ENCODE measurements around the gene AFF3. TPM values are rescaled to one million over a fixed set of nuclear protein-coding genes. Genes with fewer than 3 reads are reported as not detected.

Gene AFF3
- total RNA-seq, 1 experiment from 2014 or later: 0.05 TPM

GRCh38 chr2:99899882-99900281 is 242.5 kb downstream of the AFF3 start:
- Histone ChIP-seq H3K36me3 (ENCODE audit: control insufficient read depth, insufficient read depth, low read length) (no peaks in the 10 kb centered on the region), H3K4me3 (ENCODE audit: low read depth, low read length) (no peak overlapping the region), H3K4me1 (no peaks in the 10 kb centered on the region), H3K9me3 (no peaks in the 10 kb centered on the region), H3K27me3 (replicated peaks; ENCODE audit: control insufficient read depth, insufficient read depth, low read length) (no peaks in the 10 kb centered on the region)
- intact Hi-C loops (cut with micrococcal nuclease; ENCODE audit: unreplicated experiment): no loop called here
- ChIA-PET POLR2A (no interaction called here), CTCF (no interaction called here)
- H3K9me3 Mint-ChIP-seq (ENCODE audit: unreplicated experiment): no peaks in the 10 kb centered on the region
- DNase-seq: no peak
- no peaks in the 10 kb centered on the region for H3K36me3 Mint-ChIP-seq (ENCODE audit: insufficient read depth, unreplicated experiment)
- H3K27ac Mint-ChIP-seq (ENCODE audit: unreplicated experiment): no peak overlapping the region
- TF ChIP-seq CTCF (IDR thresholded peaks at IDR 0.05; ENCODE audit: insufficient read depth in 1 of 2, low read depth in 1 of 2, low read length in 1 of 2, severe bottlenecking in 1 of 2, unreplicated experiment in 1 of 2): no peak
- H3K4me1 Mint-ChIP-seq (ENCODE audit: low read depth, unreplicated experiment): no peaks in the 10 kb centered on the region
- H3K27me3 Mint-ChIP-seq (ENCODE audit: insufficient read depth, unreplicated experiment): peaks cover 19% of the 10 kb centered on the region
- no TSS peak for BruUV-seq (replicated peaks)
- no peak overlapping the region for H3K4me3 Mint-ChIP-seq (ENCODE audit: unreplicated experiment)

- Mint-ChIP-seq H3K4me1 (ENCODE audit: low read depth, unreplicated experiment) (no peaks in the 10 kb centered on the region), H3K36me3 (ENCODE audit: insufficient read depth, unreplicated experiment) (no peaks in the 10 kb centered on the region), H3K27ac (ENCODE audit: unreplicated experiment) (no peak overlapping the region), H3K27me3 (ENCODE audit: insufficient read depth, unreplicated experiment) (peaks cover 18% of the 10 kb centered on the region), H3K4me3 (ENCODE audit: unreplicated experiment) (no peak overlapping the region), H3K9me3 (ENCODE audit: unreplicated experiment) (no peaks in the 10 kb centered on the region)
- intact Hi-C loops (cut with micrococcal nuclease; ENCODE audit: unreplicated experiment): no loop called here
- Histone ChIP-seq H3K4me1 (no peaks in the 10 kb centered on the region), H3K4me3 (ENCODE audit: low read depth, low read length) (no peak overlapping the region), H3K9me3 (no peaks in the 10 kb centered on the region), H3K36me3 (ENCODE audit: control insufficient read depth, insufficient read depth, low read length) (no peaks in the 10 kb centered on the region), H3K27me3 (replicated peaks; ENCODE audit: control insufficient read depth, insufficient read depth, low read length) (no peaks in the 10 kb centered on the region)
- DNase-seq: no peak
- no peak for TF ChIP-seq CTCF (IDR thresholded peaks at IDR 0.05; ENCODE audit: insufficient read depth in 1 of 2, low read depth in 1 of 2, low read length in 1 of 2, severe bottlenecking in 1 of 2, unreplicated experiment in 1 of 2)
- BruUV-seq (replicated peaks): no TSS peak
- ChIA-PET CTCF (no interaction called here), POLR2A (no interaction called here)
Observed at GRCh38 chr2:99899058-99899855, 243.1 kb downstream of the AFF3 start.

GRCh38 chr2:99898336-99899048 is 243.9 kb downstream of the AFF3 start:
- TF ChIP-seq CTCF (IDR thresholded peaks at IDR 0.05; ENCODE audit: insufficient read depth in 1 of 2, low read depth in 1 of 2, low read length in 1 of 2, severe bottlenecking in 1 of 2, unreplicated experiment in 1 of 2): no peak
- intact Hi-C loops (cut with micrococcal nuclease; ENCODE audit: unreplicated experiment): no loop called here
- ChIA-PET POLR2A (no interaction called here), CTCF (no interaction called here)
- H3K27ac Mint-ChIP-seq (ENCODE audit: unreplicated experiment): no peak overlapping the region
- H3K4me1 ChIP-seq: no peaks in the 10 kb centered on the region
- no peaks in the 10 kb centered on the region for H3K4me1 Mint-ChIP-seq (ENCODE audit: low read depth, unreplicated experiment)
- H3K36me3 Mint-ChIP-seq (ENCODE audit: insufficient read depth, unreplicated experiment): no peaks in the 10 kb centered on the region
- H3K9me3 ChIP-seq: no peaks in the 10 kb centered on the region
- no peaks in the 10 kb centered on the region for H3K36me3 ChIP-seq (ENCODE audit: control insufficient read depth, insufficient read depth, low read length)
- no peak overlapping the region for H3K4me3 Mint-ChIP-seq (ENCODE audit: unreplicated experiment)
- no peak overlapping the region for H3K4me3 ChIP-seq (ENCODE audit: low read depth, low read length)
- no TSS peak for BruUV-seq (replicated peaks)
- no peaks in the 10 kb centered on the region for H3K9me3 Mint-ChIP-seq (ENCODE audit: unreplicated experiment)
- peaks cover 21% of the 10 kb centered on the region for H3K27me3 Mint-ChIP-seq (ENCODE audit: insufficient read depth, unreplicated experiment)
- DNase-seq: no peak
- H3K27me3 ChIP-seq (replicated peaks; ENCODE audit: control insufficient read depth, insufficient read depth, low read length): no peaks in the 10 kb centered on the region
